SIG-M5 treated with dmso at 0.1 percent for 504 hours (cell line): ENCODE measurements around the gene MMP11.

Source experiments
- DNase-seq: peaks from one replicate; lab custom pipeline; 2025; ENCODE audit not compliant: unreplicated experiment; lab: John Stamatoyannopoulos, UW

MMP11 gene

GRCh38 chr22:23780146-23780748 is 7.6 kb downstream of the MMP11 start:
- no peak for DNase-seq

DNA sequence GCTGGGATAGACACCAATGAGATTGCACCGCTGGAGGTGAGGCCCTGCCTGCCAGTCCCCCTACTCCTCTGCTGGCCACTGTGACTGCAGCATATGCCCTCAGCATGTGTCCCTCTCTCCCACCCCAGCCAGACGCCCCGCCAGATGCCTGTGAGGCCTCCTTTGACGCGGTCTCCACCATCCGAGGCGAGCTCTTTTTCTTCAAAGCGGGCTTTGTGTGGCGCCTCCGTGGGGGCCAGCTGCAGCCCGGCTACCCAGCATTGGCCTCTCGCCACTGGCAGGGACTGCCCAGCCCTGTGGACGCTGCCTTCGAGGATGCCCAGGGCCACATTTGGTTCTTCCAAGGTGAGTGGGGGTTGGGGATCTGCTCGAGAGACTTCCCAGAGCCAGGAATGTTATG is 8.4 kb downstream of the MMP11 start:
- DNase-seq: no peak

DNA sequence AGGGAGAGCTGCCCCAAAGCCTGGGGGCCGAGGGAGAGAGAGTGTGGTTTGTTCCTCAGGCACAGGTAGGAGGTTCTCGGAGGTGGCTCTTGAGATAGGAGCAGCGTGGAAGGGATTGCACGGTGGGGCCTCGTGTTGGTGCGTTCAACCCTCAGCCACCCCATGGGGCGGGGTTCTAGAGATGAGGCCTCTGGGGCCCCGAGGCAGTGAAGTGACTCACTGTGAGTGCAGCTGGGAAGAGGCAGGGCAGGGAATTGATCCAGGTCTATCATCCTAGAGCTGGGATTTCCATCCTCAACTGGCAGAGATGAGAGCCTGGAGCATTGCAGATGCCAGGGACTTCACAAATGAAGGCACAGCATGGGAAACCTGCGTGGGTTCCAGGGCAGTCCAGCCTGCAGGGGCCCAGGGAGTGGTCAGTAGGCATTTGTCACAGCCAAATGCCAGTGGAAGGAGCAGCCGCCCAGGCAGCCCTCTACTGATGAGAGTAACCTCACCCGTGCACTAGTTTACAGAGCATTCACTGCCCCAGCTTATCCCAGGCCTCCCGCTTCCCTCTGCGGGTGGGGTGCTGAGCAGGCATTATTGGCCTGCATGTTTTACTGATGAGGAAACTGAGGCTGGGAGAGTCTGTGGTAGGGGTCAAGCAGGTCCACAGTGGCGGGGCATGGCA is 9.0 kb downstream of the MMP11 start:
- DNase-seq: no peak

DNA sequence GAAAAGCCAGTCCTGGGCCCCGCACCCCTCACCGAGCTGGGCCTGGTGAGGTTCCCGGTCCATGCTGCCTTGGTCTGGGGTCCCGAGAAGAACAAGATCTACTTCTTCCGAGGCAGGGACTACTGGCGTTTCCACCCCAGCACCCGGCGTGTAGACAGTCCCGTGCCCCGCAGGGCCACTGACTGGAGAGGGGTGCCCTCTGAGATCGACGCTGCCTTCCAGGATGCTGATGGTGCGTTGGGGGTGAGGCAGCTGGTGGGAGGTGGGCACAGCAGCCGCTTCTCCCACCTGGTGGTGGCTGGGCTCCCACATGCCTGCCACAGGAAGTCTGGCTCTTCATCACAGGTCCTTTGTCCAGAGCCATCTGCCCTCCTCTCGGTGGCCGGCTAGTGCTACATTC is 9.6 kb downstream of the MMP11 start:
- DNase-seq: no peak

DNA sequence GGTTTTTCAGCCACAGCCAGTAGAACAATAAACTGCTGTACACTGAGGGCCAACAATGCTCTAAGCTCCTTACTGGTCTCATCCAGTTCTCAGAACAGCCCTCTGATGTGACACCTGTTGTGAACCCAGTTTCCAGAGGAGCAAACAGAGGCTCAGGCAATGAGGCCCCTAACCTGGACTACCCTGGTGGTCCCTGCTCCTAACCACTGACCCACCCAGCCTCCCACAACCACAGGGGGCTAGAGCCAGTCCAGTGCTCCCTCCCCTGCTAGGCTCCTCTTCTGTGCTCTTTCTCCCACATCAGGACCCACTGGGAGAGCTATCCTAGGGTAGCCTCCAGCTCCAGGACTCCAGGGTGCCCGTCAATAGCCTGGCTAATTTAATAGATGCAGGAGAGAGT is 10.1 kb downstream of the MMP11 start:
- DNase-seq: no peak

DNA sequence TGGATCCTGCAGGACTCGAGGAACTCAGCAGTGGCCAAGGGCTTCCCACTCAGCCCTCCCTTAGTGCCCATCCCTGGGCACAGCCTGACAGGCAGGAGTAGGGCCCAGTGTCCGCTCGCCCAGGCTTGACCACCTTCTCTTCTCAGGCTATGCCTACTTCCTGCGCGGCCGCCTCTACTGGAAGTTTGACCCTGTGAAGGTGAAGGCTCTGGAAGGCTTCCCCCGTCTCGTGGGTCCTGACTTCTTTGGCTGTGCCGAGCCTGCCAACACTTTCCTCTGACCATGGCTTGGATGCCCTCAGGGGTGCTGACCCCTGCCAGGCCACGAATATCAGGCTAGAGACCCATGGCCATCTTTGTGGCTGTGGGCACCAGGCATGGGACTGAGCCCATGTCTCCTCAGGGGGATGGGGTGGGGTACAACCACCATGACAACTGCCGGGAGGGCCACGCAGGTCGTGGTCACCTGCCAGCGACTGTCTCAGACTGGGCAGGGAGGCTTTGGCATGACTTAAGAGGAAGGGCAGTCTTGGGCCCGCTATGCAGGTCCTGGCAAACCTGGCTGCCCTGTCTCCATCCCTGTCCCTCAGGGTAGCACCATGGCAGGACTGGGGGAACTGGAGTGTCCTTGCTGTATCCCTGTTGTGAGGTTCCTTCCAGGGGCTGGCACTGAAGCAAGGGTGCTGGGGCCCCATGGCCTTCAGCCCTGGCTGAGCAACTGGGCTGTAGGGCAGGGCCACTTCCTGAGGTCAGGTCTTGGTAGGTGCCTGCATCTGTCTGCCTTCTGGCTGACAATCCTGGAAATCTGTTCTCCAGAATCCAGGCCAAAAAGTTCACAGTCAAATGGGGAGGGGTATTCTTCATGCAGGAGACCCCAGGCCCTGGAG is 10.9 kb downstream of the MMP11 start:
- no peak for DNase-seq

DNA sequence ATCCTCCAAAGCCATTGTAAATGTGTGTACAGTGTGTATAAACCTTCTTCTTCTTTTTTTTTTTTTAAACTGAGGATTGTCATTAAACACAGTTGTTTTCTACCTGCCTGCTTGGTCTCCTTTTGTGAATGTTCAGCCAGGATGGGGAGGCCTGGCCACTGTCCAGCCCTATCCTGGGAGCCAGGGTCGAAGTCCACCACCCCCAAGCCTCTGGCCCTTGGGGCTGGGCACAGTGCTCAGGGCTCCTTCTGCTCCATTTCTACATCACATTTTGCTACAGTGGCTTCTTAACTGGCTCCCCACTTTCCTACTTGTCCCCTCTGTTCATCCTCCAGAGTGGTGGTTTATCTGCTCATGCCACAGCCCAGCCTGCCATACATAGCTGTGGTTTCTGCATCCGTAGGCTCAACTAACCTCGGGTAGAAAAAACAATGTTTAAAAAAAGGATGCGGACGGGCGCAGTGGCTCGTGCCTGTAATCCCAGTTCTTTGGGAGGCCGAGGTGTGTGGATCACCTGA is 11.6 kb downstream of the MMP11 start:
- no peak for DNase-seq

DNA sequence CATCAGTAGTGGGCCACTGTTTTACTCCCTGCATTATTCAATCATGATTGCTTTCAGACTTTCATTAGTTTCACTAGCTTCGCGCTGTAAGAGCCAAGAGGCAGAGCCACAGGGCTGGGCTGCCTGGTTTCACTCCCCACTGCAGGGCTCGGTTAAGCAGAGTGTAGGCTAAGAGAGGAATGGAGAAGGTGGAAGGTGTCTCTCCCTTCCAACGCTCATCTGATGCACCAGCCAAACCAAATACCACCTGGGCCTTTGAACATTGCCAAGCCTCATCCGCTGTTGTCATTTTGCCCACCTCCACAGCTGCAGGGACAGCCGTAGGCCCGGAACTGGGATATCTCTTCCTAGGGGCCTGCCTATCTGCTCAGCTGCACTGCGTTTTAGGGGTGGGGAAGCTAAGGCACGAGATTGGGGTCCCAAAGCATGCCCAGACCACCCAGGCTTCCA is 13.6 kb downstream of the MMP11 start:
- no peak for DNase-seq

DNA sequence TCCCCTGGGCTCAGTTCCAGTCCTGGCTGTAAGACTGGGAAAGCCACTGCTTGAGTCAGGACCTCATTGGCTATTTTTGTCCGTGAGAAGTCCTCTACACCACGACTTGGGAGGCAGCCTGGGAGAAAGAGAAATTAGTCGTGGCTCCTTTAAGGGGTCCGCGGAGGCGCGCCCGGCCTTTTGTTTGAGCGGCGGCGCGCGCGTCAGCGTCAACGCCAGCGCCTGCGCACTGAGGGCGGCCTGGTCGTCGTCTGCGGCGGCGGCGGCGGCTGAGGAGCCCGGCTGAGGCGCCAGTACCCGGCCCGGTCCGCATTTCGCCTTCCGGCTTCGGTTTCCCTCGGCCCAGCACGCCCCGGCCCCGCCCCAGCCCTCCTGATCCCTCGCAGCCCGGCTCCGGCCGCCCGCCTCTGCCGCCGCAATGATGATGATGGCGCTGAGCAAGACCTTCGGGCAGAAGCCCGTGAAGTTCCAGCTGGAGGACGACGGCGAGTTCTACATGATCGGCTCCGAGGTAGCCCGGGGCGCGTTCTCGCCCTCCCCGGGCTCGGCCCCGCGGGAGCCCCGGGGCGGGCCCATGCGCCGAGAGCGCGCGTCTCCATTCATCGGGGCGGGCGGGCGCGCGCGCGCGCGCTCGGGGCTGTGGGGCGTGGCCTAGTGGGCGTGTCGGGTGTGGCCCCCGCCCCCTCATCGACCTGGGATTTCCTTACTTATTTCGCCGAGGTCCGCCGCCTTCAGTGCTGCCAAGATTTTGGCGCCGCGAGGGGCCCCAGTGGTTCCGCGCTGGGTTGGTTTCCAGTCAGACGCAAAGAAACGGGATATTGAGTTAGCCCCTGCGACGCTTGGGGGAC is 14.3 kb downstream of the MMP11 start, which contains the start of gene SMARCB1:
Gene SMARCB1, plus strand, starts transcription at position 215 of the 848 bp plus-strand sequence. Its CDS starts 204 bp downstream, at position 419.
- DNase-seq: peak; percentile 83

DNA sequence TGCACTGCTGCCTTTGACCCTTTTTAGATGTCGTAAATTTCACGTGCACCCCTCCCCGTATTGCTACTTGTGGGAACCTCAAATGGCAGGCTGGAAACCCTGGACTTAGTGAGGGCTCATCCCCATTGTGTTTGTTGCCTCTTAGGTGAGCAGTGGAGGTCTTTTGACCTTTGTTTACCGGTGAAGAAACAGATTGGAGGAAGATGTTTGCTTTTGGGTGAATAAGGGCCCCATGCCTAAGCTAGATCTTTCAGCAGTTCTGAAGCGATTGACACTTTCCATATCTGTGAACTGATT is 14.9 kb downstream of the MMP11 start:
- no peak for DNase-seq

DNA sequence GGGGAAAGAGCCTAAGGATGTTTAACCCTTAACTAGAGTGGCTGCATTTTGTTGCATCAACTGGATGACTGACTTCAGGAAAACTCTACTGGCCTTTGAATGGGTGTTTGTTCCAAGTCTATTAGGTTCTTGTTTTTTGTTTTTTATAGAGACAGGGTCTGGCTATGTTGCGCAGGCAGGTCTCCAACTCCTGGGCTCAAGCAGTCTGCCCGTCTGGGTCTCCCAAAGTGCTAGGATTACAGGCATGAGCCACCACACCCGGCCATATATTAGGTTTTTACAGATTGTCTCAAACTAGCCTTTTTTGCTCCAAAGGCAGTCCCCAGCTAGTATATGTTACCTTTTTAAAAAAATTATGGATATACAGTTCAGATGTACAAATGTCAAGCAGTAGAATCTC is 15.3 kb downstream of the MMP11 start:
- no peak for DNase-seq

DNA sequence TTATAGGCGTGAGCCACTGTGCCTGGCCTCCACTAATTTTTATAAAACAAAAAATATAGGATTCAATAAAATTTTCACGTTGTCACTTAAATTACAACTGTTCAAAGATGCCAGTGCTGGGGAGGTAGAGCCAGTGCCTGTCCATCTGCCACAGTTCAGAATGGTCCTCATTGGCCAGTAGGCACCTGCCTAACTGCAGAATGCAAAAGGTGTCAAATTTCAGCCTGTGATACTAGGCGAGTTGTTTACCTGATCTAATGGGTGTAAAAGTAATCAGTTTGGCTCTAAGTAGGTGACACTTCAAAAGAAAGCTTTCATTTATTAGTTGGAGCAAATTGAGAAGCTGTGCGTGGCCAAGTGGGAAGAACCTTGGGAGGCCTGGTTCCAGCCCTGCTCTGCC is 16.5 kb downstream of the MMP11 start:
- no peak for DNase-seq

DNA sequence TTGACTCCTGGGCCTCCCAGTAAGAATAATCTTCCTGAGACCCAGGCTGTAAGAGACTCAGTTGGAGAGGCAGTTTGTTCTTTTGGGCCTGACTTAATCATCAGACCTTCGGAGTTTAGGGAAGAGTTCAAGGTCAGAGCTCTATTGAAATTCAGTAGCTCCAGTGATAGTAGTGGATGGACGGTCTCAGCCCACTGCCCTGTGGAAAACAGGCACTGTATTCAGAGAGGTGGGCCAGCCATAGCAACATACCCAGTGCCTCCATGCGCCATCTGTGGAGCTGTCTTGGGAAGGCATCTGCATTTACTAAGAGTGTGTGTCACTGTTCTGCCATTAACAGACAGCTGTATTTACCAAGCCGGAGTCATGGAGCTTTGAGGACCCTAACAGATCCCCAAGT is 17.0 kb downstream of the MMP11 start:
- no peak for DNase-seq

- DNase-seq: no peak
Observed at GRCh38 chr22:23790819-23791737, 18.4 kb downstream of the MMP11 start.

- DNase-seq: no peak
Observed at GRCh38 chr22:23791738-23792645, 19.3 kb downstream of the MMP11 start.

DNA sequence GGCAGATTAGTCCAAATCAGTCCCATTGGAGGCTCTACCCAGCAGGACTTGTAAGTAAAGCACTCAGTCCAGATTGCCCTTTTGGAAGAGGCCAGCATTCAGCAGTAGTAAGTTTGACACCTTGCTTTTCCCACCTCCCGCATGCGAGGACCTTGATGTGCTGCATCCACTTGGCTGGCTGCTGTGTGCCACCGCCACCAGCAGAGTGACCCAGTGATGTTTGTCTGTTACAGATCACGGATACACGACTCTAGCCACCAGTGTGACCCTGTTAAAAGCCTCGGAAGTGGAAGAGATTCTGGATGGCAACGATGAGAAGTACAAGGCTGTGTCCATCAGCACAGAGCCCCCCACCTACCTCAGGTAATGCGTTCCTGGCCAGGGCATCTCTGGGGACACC is 20.7 kb downstream of the MMP11 start:
- DNase-seq: no peak

GRCh38 chr22:23796461-23796860 is 23.8 kb downstream of the MMP11 start:
- DNase-seq: no peak

GRCh38 chr22:23800297-23801237 is 27.9 kb downstream of the MMP11 start:
- DNase-seq: no peak
